Peyer's patch (tissue), 4 donors: Measurements from ENCODE around the gene TMEM88. TPM values are rescaled to one million over a fixed set of nuclear protein-coding genes. Genes with fewer than 3 reads are reported as not detected.

Experiments used
- DNase-seq, 3 donors: peaks; one replicate each; pipeline ENCODE4 v3.0.0-alpha.2; 2017 to 2019
- H3K27ac ChIP-seq, 4 donors: fragments of 200-600 bp; sonication (generic); one replicate each; pipeline ENCODE4 v1.5.1; 2016 to 2019
- H3K27me3 ChIP-seq, 2 donors: fragments of 200-600 bp; sonication (generic); one replicate each; pipeline ENCODE4 v1.5.1; 2019
- H3K36me3 ChIP-seq, 3 donors: fragments of 200-600 bp; sonication (generic); one replicate each; pipeline ENCODE4 v1.5.1; 2016 to 2019
- H3K4me1 ChIP-seq, 4 donors: fragments of 200-600 bp; sonication (generic); one replicate each; pipeline ENCODE4 v1.5.1; 2016 to 2019
- H3K4me3 ChIP-seq, 4 donors: fragments of 200-600 bp; sonication (generic); 1 replicate in 3 of 4; 2 replicates in 1 of 4; pipeline ENCODE4 v1.5.1; 2016 to 2019; ENCODE audit warnings: mild to moderate bottlenecking in 1 of 4
- H3K9me3 ChIP-seq, 4 donors: fragments of 200-600 bp; sonication (generic); one replicate each; pipeline ENCODE4 v1.5.1; 2016 to 2019; ENCODE audit warnings: mild to moderate bottlenecking in 1 of 4
- CTCF ChIP-seq, 6 experiments: fragments of 450-650 bp in 4 of 6; fragments of 200-600 bp in 2 of 6; sonication (generic) in 1 of 6; IDR thresholded peaks; one replicate each; pipeline ENCODE4 v1.5.1; 2017 to 2019; ENCODE audit warnings: antibody characterized with exemption in 6 of 6, mild to moderate bottlenecking in 3 of 6, moderate library complexity in 1 of 6
- POLR2A ChIP-seq, 2 donors: fragments of 450-650 bp; IDR thresholded peaks; one replicate each; pipeline ENCODE4 v1.5.1; 2017; ENCODE audit warnings: antibody characterized with exemption in 2 of 2, mild to moderate bottlenecking in 2 of 2, moderate library complexity in 2 of 2
- total RNA-seq, 4 donors: library from RNA; depleted of rRNA; stranded (reverse); fragments of >200 nt; gene quantifications; one replicate each; pipeline ENCODE4 v1.1.0, GENCODE V29; 2016

The TMEM88 gene
- total RNA-seq, 4 donors from 2014 or later, result 3.4 to 29.7 (median 12.9) TPM

DNA sequence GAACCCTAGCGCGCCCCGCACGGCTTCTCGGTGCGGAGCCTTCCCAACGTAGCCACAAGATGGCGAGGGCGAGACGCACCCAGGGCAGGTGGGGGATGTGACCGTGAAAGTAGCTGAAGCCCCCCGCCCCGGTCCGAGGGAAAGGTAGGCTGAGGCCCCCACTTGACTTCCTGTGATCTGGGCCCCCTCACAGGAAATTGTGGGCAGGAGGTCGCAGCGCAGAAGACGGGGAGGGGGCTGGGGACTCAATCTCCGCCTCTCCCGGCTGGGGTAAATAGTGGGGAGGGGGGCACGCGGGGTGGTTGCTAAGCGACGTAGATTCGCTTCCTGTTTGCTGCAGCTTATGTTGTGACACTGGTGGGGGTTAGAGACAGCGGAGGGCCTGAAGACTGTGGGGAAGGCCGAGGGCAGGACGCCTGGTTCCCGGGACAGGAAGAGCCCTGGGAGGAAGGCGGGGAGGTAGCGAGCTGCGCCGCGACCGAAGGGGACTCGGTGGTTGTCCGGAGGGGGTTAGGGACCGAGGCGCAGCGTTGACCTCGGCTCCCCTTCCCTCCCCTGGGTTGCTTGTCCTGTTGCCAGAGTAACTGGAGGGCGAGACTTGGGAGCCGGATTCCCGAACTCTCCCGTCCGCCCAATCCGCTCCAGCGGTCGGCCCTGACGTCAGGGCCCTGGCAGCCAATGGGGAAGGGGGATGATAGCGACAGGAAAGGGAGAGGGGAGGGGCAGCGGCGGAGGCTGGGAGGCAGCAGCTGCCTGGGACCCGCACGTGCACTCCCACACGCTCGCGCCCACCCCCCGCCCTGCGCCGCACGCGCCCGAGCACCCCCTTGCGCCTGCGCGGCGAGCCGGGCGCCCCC lies 19.7 kb upstream of the TMEM88 start:
- Histone ChIP-seq H3K4me1 (peaks cover 0 to 44% (median 21%) of the 10 kb centered on the region in 4 donors), H3K36me3 (peaks cover 0 to 4% (median 0%) of the 10 kb centered on the region in 3 donors), H3K4me3 (peak overlapping the region; percentile 54 to 85 (median 76)), H3K27me3 (no peaks in the 10 kb centered on the region), H3K9me3 (no peaks in the 10 kb centered on the region), H3K27ac (peak overlapping the region; percentile 88 to 100 (median 95))
- peak; percentile 69 to 92 (median 84) for TF ChIP-seq CTCF (IDR thresholded peaks at IDR 0.05)
- peak; percentile 63 to 66 for TF ChIP-seq POLR2A (IDR thresholded peaks at IDR 0.05)
- DNase-seq, result peak; percentile 93 to 97 (median 97)

DNA sequence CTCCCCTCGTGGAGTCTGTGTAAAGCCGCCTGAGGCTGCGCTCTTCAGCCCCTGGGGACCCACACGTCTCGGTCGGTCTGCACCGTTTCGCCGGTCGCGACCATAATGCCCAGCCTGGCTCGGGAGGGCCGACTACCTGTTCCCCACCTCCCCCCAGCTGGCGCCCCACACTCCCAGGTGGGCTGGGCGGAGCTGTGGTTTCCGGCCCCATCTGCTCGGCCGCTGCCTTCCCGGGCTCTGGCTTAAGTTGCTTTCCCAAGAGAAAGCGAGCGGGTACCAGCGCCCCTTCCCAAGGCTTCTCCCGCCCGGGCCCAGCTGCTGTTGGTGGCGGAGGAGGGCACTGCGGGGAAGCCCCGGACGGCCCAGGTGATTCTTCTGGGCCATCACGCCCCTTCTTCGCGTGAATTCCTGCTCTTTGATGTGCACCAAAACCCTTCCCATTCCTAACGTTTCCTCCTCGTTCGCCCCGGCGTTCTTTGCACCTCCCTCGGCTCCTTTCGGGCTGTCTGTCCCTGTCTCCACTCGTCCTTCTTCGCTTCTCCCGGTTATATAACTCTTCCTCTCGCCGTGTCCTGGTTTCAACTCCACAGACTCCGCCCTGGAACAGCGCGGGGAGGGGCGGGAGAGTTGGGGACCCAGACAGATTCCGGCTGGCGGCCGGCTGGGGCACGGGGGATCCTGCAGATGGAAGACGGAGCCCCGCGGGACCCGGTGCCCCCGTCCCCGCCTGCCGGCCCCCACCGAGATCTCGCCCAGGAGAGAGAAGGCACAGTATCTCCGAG lies 18.9 kb upstream of the TMEM88 start:
- TF ChIP-seq CTCF (IDR thresholded peaks at IDR 0.05), result no peak
- peak in 1 of 2 donors; percentile 92 for TF ChIP-seq POLR2A (IDR thresholded peaks at IDR 0.05)
- H3K9me3 ChIP-seq, result no peaks in the 10 kb centered on the region
- peak; percentile 74 to 88 (median 83) for DNase-seq
- H3K27ac ChIP-seq, result peak overlapping the region; percentile 88 to 100 (median 95)
- H3K36me3 ChIP-seq, result peaks cover 0 to 7% (median 0%) of the 10 kb centered on the region in 3 donors
- peaks cover 0 to 52% (median 25%) of the 10 kb centered on the region in 4 donors for H3K4me1 ChIP-seq
- peak overlapping the region; percentile 54 to 85 (median 76) for H3K4me3 ChIP-seq
- H3K27me3 ChIP-seq, result no peaks in the 10 kb centered on the region

DNA sequence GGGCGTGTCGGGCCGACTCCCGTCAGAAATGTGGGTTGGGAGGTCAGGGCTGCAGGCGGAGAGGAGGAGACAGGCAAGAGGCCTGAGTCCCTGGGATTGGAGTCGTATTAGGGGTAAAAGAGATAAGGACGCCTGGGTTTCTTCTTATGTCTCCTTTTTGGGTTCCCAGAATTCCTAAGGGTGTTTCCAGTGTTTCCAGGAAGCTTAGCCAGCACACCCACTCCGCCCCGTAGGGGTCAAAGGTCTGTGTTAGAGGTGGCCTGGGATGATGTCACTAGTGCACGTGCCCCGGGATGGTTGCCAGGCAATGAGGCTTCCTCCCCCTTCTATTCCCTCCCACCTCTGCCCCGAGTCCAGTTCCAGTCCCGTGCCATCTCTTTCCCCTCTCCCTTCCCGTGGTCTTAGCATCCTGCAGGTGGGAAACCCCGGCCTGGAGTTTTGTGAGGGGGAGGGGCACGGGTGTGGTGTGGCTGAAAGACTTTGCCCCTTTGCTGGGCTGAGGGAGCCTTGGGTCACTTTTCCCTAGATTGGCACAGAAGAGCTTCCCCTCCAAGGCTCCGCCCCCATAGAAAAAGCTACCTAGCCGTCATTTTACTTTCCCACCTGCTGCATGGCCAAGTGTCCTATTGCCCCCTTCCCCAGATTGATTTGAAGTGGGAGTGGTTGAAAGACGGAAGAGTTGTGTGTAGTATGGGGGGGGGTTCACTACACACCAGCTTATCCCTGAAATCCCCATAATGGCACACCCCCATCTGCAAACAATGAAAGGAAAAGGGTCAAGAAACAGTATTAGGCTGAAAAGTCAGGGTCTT lies 18.1 kb upstream of the TMEM88 start:
- Histone ChIP-seq H3K27me3 (no peaks in the 10 kb centered on the region), H3K27ac (peak overlapping the region; percentile 88 to 100 (median 95)), H3K9me3 (no peaks in the 10 kb centered on the region), H3K36me3 (peaks cover 0 to 7% (median 0%) of the 10 kb centered on the region in 3 donors), H3K4me1 (peaks cover 0 to 56% (median 27%) of the 10 kb centered on the region in 4 donors), H3K4me3 (peak overlapping the region; percentile 54 to 85 (median 76))
- peak; percentile 67 to 98 (median 96) for DNase-seq
- TF ChIP-seq POLR2A (IDR thresholded peaks at IDR 0.05), result peak in 1 of 2 donors; percentile 54
- peak in 1 of 6 experiments; percentile 37 for TF ChIP-seq CTCF (IDR thresholded peaks at IDR 0.05)

- peaks cover 0 to 56% (median 27%) of the 10 kb centered on the region in 4 donors for H3K4me1 ChIP-seq
Observed at GRCh38 chr17:7837408-7838088, 17.3 kb upstream of the TMEM88 start.

More at GRCh38 chr17:7837408-7838088, 17.3 kb upstream of the TMEM88 start:
- no peak for DNase-seq
- Histone ChIP-seq H3K27ac (peak overlapping the region; percentile 88 to 100 (median 95)), H3K27me3 (no peaks in the 10 kb centered on the region), H3K36me3 (peaks cover 0 to 7% (median 0%) of the 10 kb centered on the region in 3 donors), H3K4me3 (peak overlapping the region; percentile 16 to 85 (median 50)), H3K9me3 (no peaks in the 10 kb centered on the region)
- TF ChIP-seq CTCF (IDR thresholded peaks at IDR 0.05) (peak in 3 of 6 experiments; percentile 18 to 25 (median 23)), POLR2A (IDR thresholded peaks at IDR 0.05) (peak; percentile 62)
